SK-N-SH (cell line): Measurements from ENCODE around the gene ACOT7.

Source experiments
- CTCF ChIP-seq: fragments of 200-600 bp; sonication (generic); IDR thresholded peaks from 2 replicates; pipeline ENCODE4 v1.6.1; 2017; ENCODE audit warnings: antibody characterized with exemption, mild to moderate bottlenecking, moderate library complexity
- EP300 ChIP-seq, 2 experiments: IDR thresholded peaks; 2 replicates each; pipeline versions ENCODE4 v1.4.0 to v1.6.1; 2012; ENCODE audit warnings: borderline replicate concordance in 1 of 2, low read depth in 1 of 2, low read length in 1 of 2
- MAX ChIP-seq: IDR thresholded peaks from 2 replicates; pipeline ENCODE4 v1.4.0; 2012; ENCODE audit warnings: low read depth
- MXI1 ChIP-seq: IDR thresholded peaks from 2 replicates; pipeline ENCODE4 v1.6.1; 2012; ENCODE audit warnings: mild to moderate bottlenecking, low read depth, low read length, improper control_type of control experiment
- SIN3A ChIP-seq: IDR thresholded peaks from 2 replicates; pipeline ENCODE4 v1.6.1; 2012; ENCODE audit warnings: low read depth, mild to moderate bottlenecking, low read length, moderate library complexity, borderline replicate concordance
- SMC3 ChIP-seq: IDR thresholded peaks from 2 replicates; pipeline ENCODE4 v1.6.1; 2012; ENCODE audit warnings: low read depth, low read length, improper control_type of control experiment

DNA sequence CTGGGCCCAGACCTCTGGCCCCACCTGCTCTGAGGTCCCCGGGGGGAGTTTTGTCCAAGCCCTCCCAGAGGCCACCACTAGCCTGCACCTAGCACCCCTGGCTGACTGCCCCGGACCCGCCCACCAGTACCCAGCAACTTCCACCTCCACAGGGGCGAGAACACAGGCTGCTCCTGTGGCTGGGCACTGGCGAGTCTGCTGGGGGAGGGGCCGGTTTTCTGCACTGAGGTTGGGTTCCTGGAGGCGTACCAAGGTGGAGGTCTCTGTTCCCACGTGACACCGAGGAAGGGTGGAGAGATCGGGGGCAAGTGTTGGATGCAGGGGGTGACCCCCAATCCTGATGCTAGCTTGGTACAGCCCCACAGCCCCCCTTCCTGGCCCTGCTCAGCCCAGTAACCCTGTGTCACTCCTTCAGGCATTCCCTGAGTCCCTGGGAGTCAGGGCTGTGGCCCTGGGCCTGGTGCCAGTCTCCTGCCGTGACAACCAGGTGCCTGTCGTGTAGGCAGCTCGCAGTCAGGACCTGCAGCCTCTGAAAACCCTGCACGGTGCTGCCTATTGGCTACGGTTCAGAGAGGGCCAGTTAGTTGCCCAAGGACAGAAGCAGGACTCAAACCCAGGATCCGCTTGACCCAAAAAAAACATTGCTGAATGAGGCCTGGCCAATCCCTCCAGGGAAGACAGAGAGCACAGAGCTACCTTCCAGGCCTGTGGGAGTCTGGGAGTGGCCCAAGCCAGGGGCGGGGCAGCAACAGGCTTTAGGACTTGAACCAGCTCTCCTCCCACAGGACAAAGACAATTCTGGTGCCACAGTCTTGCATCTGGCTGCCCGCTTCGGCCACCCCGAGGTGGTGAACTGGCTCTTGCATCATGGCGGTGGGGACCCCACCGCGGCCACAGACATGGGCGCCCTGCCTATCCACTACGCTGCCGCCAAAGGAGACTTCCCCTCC lies 34.1 kb upstream of the ACOT7 start:
- no peak for TF ChIP-seq SIN3A
- no peak for TF ChIP-seq MXI1
- no peak for TF ChIP-seq CTCF
- TF ChIP-seq EP300 (IDR thresholded peaks at IDR 0.05; ENCODE audit: borderline replicate concordance in 1 of 2, low read depth in 1 of 2, low read length in 1 of 2) = no peak
- no peak for TF ChIP-seq SMC3
- no peak for TF ChIP-seq MAX
